IMR-90 (cell line): ENCODE measurements around the gene SIRT2.

Experiments
- CEBPB ChIP-seq: IDR thresholded peaks from 2 replicates; pipeline ENCODE4 v1.6.1; 2012; ENCODE audit warnings: low read depth, low read length, improper control_type of control experiment
- CHD1 ChIP-seq: IDR thresholded peaks from 2 replicates; pipeline ENCODE4 v1.6.1; 2012; ENCODE audit warnings: low read depth, low read length, improper control_type of control experiment
- CTCF ChIP-seq: conservative IDR thresholded peaks from 2 replicates; pipeline ENCODE4 v1.5.1; 2012; ENCODE audit warnings: mild to moderate bottlenecking, low read depth, low read length, improper control_type of control experiment
- MAFK ChIP-seq: IDR thresholded peaks from 2 replicates; pipeline ENCODE4 v1.6.1; 2012; ENCODE audit warnings: low read depth, low read length, improper control_type of control experiment
- MAZ ChIP-seq: IDR thresholded peaks from 2 replicates; pipeline ENCODE4 v1.6.1; 2012; ENCODE audit warnings: low read depth, mild to moderate bottlenecking, low read length, improper control_type of control experiment, moderate library complexity, borderline replicate concordance
- MXI1 ChIP-seq: IDR thresholded peaks from 2 replicates; pipeline ENCODE4 v1.6.1; 2012; ENCODE audit warnings: low read depth, mild to moderate bottlenecking, low read length, moderate library complexity, borderline replicate concordance
- NFE2L2 ChIP-seq: fragments of 150-350 bp; IDR thresholded peaks from 2 replicates; pipeline ENCODE4 v1.6.1; 2016; ENCODE audit warnings: low read depth, mild to moderate bottlenecking, low read length
- POLR2A ChIP-seq: IDR thresholded peaks from 2 replicates; pipeline ENCODE4 v1.6.1; 2012; ENCODE audit warnings: mild to moderate bottlenecking, low read depth, low read length
- RAD21 ChIP-seq: IDR thresholded peaks from 2 replicates; pipeline ENCODE4 v1.6.1; 2012; ENCODE audit warnings: low read length, improper control_type of control experiment
- RCOR1 ChIP-seq: IDR thresholded peaks from 2 replicates; pipeline ENCODE4 v1.6.1; 2012; ENCODE audit warnings: mild to moderate bottlenecking, low read length, improper control_type of control experiment; ENCODE audit not compliant: insufficient replicate concordance
- SMC3 ChIP-seq: fragments of 150-350 bp; IDR thresholded peaks from 2 replicates; pipeline ENCODE4 v1.6.1; 2016; ENCODE audit warnings: low read depth, mild to moderate bottlenecking, antibody characterized with exemption, low read length, moderate library complexity
- USF2 ChIP-seq: fragments of 150-350 bp; IDR thresholded peaks from 2 replicates; pipeline ENCODE4 v1.6.1; 2017; ENCODE audit warnings: mild to moderate bottlenecking, antibody characterized with exemption, low read length, low read depth

GRCh38 chr19:38869160-38869835, 30.1 kb downstream of the SIRT2 start:
- TF ChIP-seq RCOR1, result no peak
- TF ChIP-seq SMC3, result no peak
- no peak for TF ChIP-seq CTCF
- TF ChIP-seq USF2, result no peak
- no peak for TF ChIP-seq POLR2A
- TF ChIP-seq MXI1, result no peak
- TF ChIP-seq CEBPB, result no peak
- TF ChIP-seq MAZ, result no peak
- TF ChIP-seq RAD21, result no peak
- TF ChIP-seq NFE2L2, result no peak
- no peak for TF ChIP-seq CHD1
- TF ChIP-seq MAFK, result no peak
